ENCODE data around the gene SAP25. TPM values are rescaled to one million over a fixed set of nuclear protein-coding genes. Genes with fewer than 3 reads are reported as not detected.

The SAP25 gene
- total RNA-seq, 1 donor from 2014 or later: not detected

DNA sequence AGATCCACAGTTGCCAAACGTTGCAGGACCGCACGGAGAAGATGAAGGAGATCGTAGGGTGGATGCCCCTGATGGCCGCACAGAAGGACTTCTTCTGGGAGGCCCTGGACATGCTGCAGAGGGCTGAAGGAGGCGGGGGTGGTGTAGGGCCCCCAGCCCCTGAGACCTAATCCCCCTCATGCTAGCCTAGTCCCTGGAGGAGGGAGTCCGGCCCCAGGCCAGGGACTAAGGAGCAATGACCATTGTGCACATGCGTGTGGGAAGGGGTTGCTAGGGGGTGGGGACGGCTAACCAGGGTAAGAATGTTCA, 27.0 kb upstream of the SAP25 start:
- FAIRE-seq: no peak
- no peak overlapping the region for H3K4me3 ChIP-seq (ENCODE audit: low read depth, low read length)
- DNase-seq (ENCODE audit: low read depth): no peak
- H3K27me3 ChIP-seq (ENCODE audit: control insufficient read depth, insufficient read depth, low read length): no peaks in the 10 kb centered on the region
- no peaks in the 10 kb centered on the region for H3K36me3 ChIP-seq (ENCODE audit: control insufficient read depth, insufficient read depth, low read length)
- TF ChIP-seq, protein P1, sequence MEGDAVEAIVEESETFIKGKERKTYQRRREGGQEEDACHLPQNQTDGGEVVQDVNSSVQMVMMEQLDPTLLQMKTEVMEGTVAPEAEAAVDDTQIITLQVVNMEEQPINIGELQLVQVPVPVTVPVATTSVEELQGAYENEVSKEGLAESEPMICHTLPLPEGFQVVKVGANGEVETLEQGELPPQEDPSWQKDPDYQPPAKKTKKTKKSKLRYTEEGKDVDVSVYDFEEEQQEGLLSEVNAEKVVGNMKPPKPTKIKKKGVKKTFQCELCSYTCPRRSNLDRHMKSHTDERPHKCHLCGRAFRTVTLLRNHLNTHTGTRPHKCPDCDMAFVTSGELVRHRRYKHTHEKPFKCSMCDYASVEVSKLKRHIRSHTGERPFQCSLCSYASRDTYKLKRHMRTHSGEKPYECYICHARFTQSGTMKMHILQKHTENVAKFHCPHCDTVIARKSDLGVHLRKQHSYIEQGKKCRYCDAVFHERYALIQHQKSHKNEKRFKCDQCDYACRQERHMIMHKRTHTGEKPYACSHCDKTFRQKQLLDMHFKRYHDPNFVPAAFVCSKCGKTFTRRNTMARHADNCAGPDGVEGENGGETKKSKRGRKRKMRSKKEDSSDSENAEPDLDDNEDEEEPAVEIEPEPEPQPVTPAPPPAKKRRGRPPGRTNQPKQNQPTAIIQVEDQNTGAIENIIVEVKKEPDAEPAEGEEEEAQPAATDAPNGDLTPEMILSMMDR (IDR thresholded peaks at IDR 0.05; ENCODE audit: insufficient read depth, low read length, severe bottlenecking): no peak

DNA sequence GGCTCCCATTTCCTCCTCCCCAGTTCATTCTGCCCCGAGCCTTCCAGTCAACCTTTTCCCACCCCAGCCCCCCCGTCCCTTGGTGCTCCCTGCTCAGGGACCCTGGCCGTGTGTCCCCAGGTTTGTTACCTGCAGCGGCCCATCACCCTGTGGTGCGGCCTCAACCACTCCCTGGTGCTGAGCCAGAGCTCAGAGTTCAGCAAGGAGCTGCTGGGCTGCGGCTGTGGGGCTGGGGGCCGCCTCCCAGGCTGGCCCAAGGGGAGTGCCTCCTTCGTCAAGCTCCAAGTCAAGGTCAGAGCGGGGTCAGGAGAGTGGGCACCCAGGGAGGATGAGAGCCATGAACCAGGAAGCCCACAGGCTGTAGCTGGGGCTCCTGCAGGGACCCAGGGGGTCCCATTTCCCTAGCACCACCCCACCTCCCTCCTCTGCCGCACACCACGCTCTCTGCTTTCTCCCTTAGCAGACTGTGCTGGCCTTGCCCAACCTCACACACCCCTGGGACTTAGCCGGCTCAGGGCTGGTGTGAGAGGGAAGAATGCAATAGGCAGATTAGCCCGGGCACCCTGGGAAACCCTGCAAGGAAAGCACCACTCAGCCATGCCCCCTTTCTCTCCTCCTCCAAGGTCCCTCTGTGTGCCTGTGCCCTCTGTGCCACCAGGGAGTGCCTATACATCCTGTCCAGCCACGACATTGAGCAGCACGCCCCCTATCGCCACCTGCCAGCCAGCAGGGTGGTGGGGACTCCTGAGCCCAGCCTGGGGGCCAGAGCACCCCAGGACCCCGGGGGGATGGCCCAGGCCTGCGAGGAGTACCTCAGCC, 26.4 kb upstream of the SAP25 start:
- H3K36me3 ChIP-seq (ENCODE audit: control insufficient read depth, insufficient read depth, low read length): no peaks in the 10 kb centered on the region
- DNase-seq (ENCODE audit: low read depth) (no peak), FAIRE-seq (no peak)
- no peaks in the 10 kb centered on the region for H3K27me3 ChIP-seq (ENCODE audit: control insufficient read depth, insufficient read depth, low read length)
- TF ChIP-seq, protein P1 (IDR thresholded peaks at IDR 0.05; ENCODE audit: insufficient read depth, low read length, severe bottlenecking): no peak
- H3K4me3 ChIP-seq (ENCODE audit: low read depth, low read length): no peak overlapping the region

DNA sequence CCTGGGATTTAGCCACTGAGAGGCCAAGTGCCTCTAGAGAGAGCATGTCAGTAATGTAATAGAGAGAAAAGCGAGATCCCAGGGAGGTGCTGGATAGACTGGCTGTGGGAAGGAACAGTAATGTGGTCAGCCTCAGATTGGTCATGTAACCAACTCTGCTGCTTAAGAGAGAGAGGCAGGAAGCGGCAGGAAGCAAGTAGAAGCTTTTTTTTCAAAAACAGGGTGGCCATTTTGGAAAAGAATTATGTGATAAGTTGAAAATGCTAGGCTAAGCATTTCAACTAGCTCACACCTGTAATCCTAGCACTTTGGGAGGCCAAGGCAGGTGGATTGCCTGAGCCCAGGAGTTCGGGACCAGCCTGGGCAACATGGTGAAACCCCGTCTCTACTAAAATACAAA, 24.7 kb upstream of the SAP25 start:
- DNase-seq (ENCODE audit: low read depth) (no peak), FAIRE-seq (no peak)
- Histone ChIP-seq H3K4me3 (ENCODE audit: low read depth, low read length) (no peak overlapping the region), H3K36me3 (ENCODE audit: control insufficient read depth, insufficient read depth, low read length) (no peaks in the 10 kb centered on the region), H3K27me3 (ENCODE audit: control insufficient read depth, insufficient read depth, low read length) (no peaks in the 10 kb centered on the region)
- TF ChIP-seq, protein P1 (IDR thresholded peaks at IDR 0.05; ENCODE audit: insufficient read depth, low read length, severe bottlenecking): no peak

GRCh38 chr7:100595188-100595587, 21.5 kb upstream of the SAP25 start:
- H3K4me3 ChIP-seq (ENCODE audit: low read depth, low read length): no peak overlapping the region
- FAIRE-seq (no peak), DNase-seq (ENCODE audit: low read depth) (no peak)
- H3K27me3 ChIP-seq (ENCODE audit: control insufficient read depth, insufficient read depth, low read length): peaks cover under 1% of the 10 kb centered on the region
- TF ChIP-seq, protein P1 (IDR thresholded peaks at IDR 0.05; ENCODE audit: insufficient read depth, low read length, severe bottlenecking): no peak
- H3K36me3 ChIP-seq (ENCODE audit: control insufficient read depth, insufficient read depth, low read length): no peaks in the 10 kb centered on the region

DNA sequence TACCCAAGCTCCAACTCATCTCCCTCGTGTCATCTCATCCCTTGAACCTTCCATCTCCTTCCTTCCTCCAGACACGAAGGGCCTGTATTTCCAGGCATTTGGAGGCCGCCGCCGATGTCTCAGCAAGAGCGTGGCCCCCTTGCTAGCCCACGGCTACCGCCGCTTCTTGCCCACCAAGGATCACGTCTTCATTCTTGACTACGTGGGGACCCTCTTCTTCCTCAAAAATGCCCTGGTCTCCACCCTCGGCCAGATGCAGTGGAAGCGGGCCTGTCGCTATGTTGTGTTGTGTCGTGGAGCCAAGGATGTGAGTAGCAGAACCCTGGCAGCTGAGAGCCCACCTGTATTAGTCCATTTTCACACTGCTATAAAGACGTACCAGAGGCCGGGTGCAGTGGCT, 17.9 kb upstream of the SAP25 start:
- TF ChIP-seq, protein P1 (IDR thresholded peaks at IDR 0.05; ENCODE audit: insufficient read depth, low read length, severe bottlenecking): no peak
- no peak for DNase-seq (ENCODE audit: low read depth)
- Histone ChIP-seq H3K4me3 (ENCODE audit: low read depth, low read length) (no peak overlapping the region), H3K36me3 (ENCODE audit: control insufficient read depth, insufficient read depth, low read length) (no peaks in the 10 kb centered on the region), H3K27me3 (ENCODE audit: control insufficient read depth, insufficient read depth, low read length) (peaks cover 2% of the 10 kb centered on the region)
- no peak for FAIRE-seq
